Fibroblast of lung (primary cell): ENCODE results near the gene SNAI3. TPM values are rescaled to one million over a fixed set of nuclear protein-coding genes. Genes with fewer than 3 reads are reported as not detected.

Experiments
- DNase-seq, 2 donors: peaks; one replicate each; pipeline versions ENCODE4 v3.0.0 to v3.0.0-alpha.2; 2010; ENCODE audit warnings: low read depth in 2 of 2
- H2AFZ ChIP-seq: 2 replicates; pipeline ENCODE4 v1.5.1; 2012; ENCODE audit warnings: low read length, control low read depth, inconsistent platforms
- H3K27ac ChIP-seq: 2 replicates; pipeline ENCODE4 v1.5.1; 2011; ENCODE audit warnings: low read length, control low read depth; ENCODE audit not compliant: insufficient read depth
- H3K27me3 ChIP-seq: 2 replicates; pipeline ENCODE4 v1.5.1; 2011; ENCODE audit warnings: mild to moderate bottlenecking, low read length; ENCODE audit not compliant: control insufficient read depth, insufficient read depth
- H3K36me3 ChIP-seq: 2 replicates; pipeline ENCODE4 v1.5.1; 2011; ENCODE audit warnings: low read length; ENCODE audit not compliant: control insufficient read depth, insufficient read depth
- H3K4me1 ChIP-seq: 2 replicates; pipeline ENCODE4 v1.5.1; 2011; ENCODE audit warnings: low read length; ENCODE audit not compliant: control insufficient read depth, insufficient read depth; ENCODE audit errors: extremely low read depth
- H3K4me2 ChIP-seq: 2 replicates; pipeline ENCODE4 v1.5.1; 2011; ENCODE audit warnings: low read length, control low read depth; ENCODE audit not compliant: insufficient read depth; ENCODE audit errors: extremely low read depth
- H3K4me3 ChIP-seq, 4 experiments: fragments of 200-600 bp in 1 of 4; sonication (generic) in 1 of 4; replicated peaks in 1 of 4; 2 replicates each; pipeline ENCODE4 v1.5.1; 2011 to 2016; ENCODE audit warnings: low read length in 4 of 4, low read depth in 3 of 4, mild to moderate bottlenecking in 3 of 4, control low read depth in 2 of 4, inconsistent platforms in 1 of 4, mixed read lengths in 1 of 4; ENCODE audit not compliant: insufficient read depth in 1 of 4; ENCODE audit errors: control extremely low read depth in 1 of 4
- H3K79me2 ChIP-seq: 2 replicates; pipeline ENCODE4 v1.5.1; 2012; ENCODE audit warnings: mild to moderate bottlenecking, low read length, inconsistent platforms; ENCODE audit not compliant: control insufficient read depth, insufficient read depth
- H3K9ac ChIP-seq: 2 replicates; pipeline ENCODE4 v1.5.1; 2011; ENCODE audit warnings: mild to moderate bottlenecking, low read length, control low read depth; ENCODE audit not compliant: insufficient read depth
- H3K9me3 ChIP-seq: 2 replicates; pipeline ENCODE4 v1.5.1; 2012; ENCODE audit warnings: low read depth, low read length; ENCODE audit not compliant: control insufficient read depth, insufficient read depth
- H4K20me1 ChIP-seq: 2 replicates; pipeline ENCODE4 v1.5.1; 2011; ENCODE audit warnings: low read length; ENCODE audit not compliant: control insufficient read depth, insufficient read depth; ENCODE audit errors: extremely low read depth
- CTCF ChIP-seq, 2 donors: IDR thresholded peaks in 1 of 2; conservative IDR thresholded peaks in 1 of 2; 1 replicate in 1 of 2; 2 replicates in 1 of 2; pipeline ENCODE4 v1.5.1; 2011 to 2012; ENCODE audit warnings: low read length in 2 of 2, control low read depth in 1 of 2, inconsistent platforms in 1 of 2, low read depth in 1 of 2, mild to moderate bottlenecking in 1 of 2
- EZH2 ChIP-seq: IDR thresholded peaks from 2 replicates; pipeline ENCODE4 v1.5.1; 2012; ENCODE audit warnings: low read length, control low read depth, mild to moderate bottlenecking; ENCODE audit errors: missing control alignments
- polyA plus RNA-seq, 2 donors: library from polyadenylated mRNA; depleted of rRNA in 1 of 2; stranded (reverse) in 1 of 2; unstranded in 1 of 2; fragments of >200 nt; gene quantifications; 2 replicates each; pipeline ENCODE4 v1.2.1, GENCODE V29; 2011 to 2012; ENCODE audit warnings: missing spikeins in 1 of 2
- total RNA-seq: library from RNA; depleted of rRNA; stranded (reverse); fragments of >200 nt; gene quantifications from 2 replicates; pipeline ENCODE4 v1.2.1, GENCODE V29; 2014

The SNAI3 gene
- total and polyA plus RNA-seq, 2 donors (not counting 1 experiment from before 2014, with no cell fraction given), result 0.17 TPM; not detected in 1

GRCh38 chr16:88695218-88695617, 8.9 kb upstream of the SNAI3 start:
- Histone ChIP-seq H2AFZ (no peak overlapping the region), H3K4me2 (no peak overlapping the region), H3K9ac (no peak overlapping the region), H3K4me1 (no peaks in the 10 kb centered on the region), H3K79me2 (no peaks in the 10 kb centered on the region), H3K9me3 (no peaks in the 10 kb centered on the region), H3K36me3 (peaks cover 14% of the 10 kb centered on the region), H4K20me1 (no peaks in the 10 kb centered on the region), H3K27me3 (no peaks in the 10 kb centered on the region), H3K4me3 (no peak overlapping the region), H3K27ac (no peak overlapping the region)
- no peak for TF ChIP-seq CTCF (conservative IDR thresholded peaks at IDR 0.05 in 1 of 2, IDR thresholded peaks at IDR 0.05 in 1 of 2; ENCODE audit: low read depth in 1 of 2, low read length in 2 of 2)
- no peak for TF ChIP-seq EZH2
- no peak for DNase-seq

GRCh38 chr16:88694221-88695087, 8.1 kb upstream of the SNAI3 start:
- Histone ChIP-seq H2AFZ (no peak overlapping the region), H3K79me2 (no peaks in the 10 kb centered on the region), H3K4me3 (no peak overlapping the region), H3K27ac (no peak overlapping the region), H4K20me1 (no peaks in the 10 kb centered on the region), H3K36me3 (peaks cover 12% of the 10 kb centered on the region), H3K4me1 (no peaks in the 10 kb centered on the region), H3K9me3 (no peaks in the 10 kb centered on the region), H3K9ac (no peak overlapping the region), H3K4me2 (no peak overlapping the region), H3K27me3 (peaks cover 2% of the 10 kb centered on the region)
- DNase-seq, result no peak
- TF ChIP-seq EZH2, result no peak
- no peak for TF ChIP-seq CTCF (conservative IDR thresholded peaks at IDR 0.05 in 1 of 2, IDR thresholded peaks at IDR 0.05 in 1 of 2; ENCODE audit: low read depth in 1 of 2, low read length in 2 of 2)

DNA sequence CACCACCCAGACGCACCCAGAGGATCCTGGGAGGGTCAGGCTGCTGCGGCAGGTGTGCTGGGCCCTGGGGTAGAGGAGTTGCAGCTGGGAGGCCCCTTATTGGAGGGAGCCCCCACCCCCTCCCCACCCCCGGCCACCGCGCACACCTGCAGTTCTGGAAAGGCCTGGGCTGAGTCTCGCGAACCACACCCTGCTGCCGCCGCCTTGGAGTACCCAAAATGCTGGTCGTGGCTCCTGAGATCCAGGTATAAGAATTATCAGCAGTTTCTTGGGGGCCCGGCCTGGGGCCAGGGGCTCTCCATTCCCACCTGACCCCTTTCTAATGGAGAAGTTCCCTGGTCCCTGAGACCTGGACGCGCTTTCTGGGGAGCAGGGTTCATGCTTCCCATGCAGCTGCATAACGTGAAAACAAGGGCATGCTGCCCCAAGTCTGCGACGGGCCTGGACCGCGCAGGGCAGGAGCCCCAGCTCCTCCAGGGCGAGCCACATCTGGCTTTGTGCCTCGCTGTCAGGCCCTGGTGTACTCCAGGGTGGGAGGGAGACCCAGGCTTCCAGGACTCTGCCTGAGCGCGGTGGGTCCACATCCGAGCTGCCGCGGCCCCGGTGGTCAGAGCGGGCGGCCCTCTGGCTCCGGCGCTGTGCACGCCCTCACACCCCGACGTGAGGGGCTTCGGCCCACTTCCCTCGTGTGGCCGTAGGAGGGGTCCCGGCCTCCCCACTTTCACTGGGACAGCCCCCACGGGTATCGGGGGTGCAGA, 7.3 kb upstream of the SNAI3 start:
- Histone ChIP-seq H3K9ac (no peak overlapping the region), H4K20me1 (no peaks in the 10 kb centered on the region), H3K27me3 (peaks cover 4% of the 10 kb centered on the region), H3K36me3 (peaks cover 7% of the 10 kb centered on the region), H2AFZ (no peak overlapping the region), H3K4me2 (no peak overlapping the region), H3K27ac (no peak overlapping the region), H3K79me2 (no peaks in the 10 kb centered on the region), H3K4me3 (no peak overlapping the region), H3K9me3 (no peaks in the 10 kb centered on the region), H3K4me1 (no peaks in the 10 kb centered on the region)
- DNase-seq, result no peak
- TF ChIP-seq CTCF (conservative IDR thresholded peaks at IDR 0.05 in 1 of 2, IDR thresholded peaks at IDR 0.05 in 1 of 2; ENCODE audit: low read depth in 1 of 2, low read length in 2 of 2) (no peak), EZH2 (no peak)
